ENCODE results near the gene DGKB.

DGKB gene

DNA sequence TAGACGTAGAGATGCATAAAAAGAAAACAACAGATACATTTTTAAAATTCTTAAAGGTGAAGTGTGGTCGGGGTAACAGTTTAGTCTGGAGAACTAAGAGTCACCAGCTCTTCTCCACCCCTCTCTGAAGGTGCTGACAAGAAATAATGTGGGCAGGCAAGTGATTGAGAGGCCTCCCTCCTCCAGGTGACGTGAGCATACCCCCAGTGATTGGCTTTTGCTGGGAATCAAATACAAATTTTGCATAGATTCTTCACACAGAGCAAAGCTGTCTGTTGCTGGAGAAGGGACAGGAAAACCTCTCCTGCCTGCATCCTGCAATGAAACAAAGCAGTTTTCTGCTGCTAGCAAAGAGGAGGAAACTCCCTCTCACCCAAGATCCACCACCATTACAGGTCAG is 115.0 kb downstream of the DGKB start:
- DNase-seq (ENCODE audit: low read depth), result no peak
- H3K4me3 ChIP-seq (ENCODE audit: low read depth, low read length), result no peak overlapping the region
- in situ Hi-C loops (cut with HindIII; ENCODE audit: low sequenced_read_pairs), result no loop called here
- TF ChIP-seq, protein P1, sequence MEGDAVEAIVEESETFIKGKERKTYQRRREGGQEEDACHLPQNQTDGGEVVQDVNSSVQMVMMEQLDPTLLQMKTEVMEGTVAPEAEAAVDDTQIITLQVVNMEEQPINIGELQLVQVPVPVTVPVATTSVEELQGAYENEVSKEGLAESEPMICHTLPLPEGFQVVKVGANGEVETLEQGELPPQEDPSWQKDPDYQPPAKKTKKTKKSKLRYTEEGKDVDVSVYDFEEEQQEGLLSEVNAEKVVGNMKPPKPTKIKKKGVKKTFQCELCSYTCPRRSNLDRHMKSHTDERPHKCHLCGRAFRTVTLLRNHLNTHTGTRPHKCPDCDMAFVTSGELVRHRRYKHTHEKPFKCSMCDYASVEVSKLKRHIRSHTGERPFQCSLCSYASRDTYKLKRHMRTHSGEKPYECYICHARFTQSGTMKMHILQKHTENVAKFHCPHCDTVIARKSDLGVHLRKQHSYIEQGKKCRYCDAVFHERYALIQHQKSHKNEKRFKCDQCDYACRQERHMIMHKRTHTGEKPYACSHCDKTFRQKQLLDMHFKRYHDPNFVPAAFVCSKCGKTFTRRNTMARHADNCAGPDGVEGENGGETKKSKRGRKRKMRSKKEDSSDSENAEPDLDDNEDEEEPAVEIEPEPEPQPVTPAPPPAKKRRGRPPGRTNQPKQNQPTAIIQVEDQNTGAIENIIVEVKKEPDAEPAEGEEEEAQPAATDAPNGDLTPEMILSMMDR (IDR thresholded peaks at IDR 0.05; ENCODE audit: low read depth, low read length, missing control alignments), result no peak

DNA sequence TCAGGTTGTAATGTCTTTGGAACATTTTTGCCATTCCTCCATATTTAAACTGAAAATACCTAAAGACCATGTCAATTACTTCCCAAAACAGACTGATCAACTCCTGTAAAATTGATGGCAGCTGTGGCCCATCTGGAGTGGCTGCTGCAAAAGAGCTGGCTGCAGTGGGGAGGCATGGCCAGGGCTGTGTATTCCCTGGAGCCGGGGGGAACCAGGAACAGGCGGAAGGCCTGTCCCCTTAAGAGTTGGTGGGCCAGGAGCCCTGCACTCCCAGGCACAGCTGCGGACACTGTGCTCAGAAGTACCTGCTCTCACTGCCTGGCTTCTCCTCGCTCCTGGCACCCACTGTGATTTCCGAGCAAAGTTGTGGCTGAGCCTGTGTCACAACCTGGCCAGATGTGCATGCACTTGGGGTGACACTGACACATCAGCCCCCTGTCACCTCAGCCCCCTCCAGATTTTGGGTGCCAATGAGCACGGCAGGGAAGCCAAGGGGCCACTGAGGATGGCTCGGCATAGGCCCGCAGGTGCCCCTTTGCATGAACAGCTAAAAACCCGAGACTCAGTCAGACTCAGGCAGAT is 116.1 kb downstream of the DGKB start:
- DNase-seq (ENCODE audit: low read depth), result no peak
- TF ChIP-seq, protein P1 (IDR thresholded peaks at IDR 0.05; ENCODE audit: low read depth, low read length, missing control alignments), result no peak
- no peak overlapping the region for H3K4me3 ChIP-seq (ENCODE audit: low read depth, low read length)
- in situ Hi-C loops (cut with HindIII; ENCODE audit: low sequenced_read_pairs), result no loop called here

DNA sequence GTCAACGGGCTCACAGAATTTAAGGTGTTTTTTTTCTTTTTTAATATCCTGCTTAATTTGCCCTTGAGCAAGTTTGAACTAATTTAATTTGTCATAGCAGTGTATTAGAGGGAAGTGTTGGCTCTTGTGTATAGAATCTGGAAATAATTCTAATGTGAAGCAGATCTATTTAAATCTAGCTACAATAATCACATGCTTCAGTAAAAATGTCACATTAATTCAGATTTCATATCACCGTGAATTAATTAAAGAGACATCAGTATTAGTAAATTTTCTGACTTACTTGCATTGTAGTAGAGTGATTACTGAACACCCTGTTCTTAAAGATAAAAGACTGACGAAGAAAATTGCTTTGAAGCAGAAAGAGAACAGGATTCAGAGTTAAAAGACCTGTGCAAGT is 124.7 kb downstream of the DGKB start:
- no peak for DNase-seq (ENCODE audit: low read depth)
- TF ChIP-seq, protein P1 (IDR thresholded peaks at IDR 0.05; ENCODE audit: low read depth, low read length, missing control alignments), result no peak
- H3K4me3 ChIP-seq (ENCODE audit: low read depth, low read length), result no peak overlapping the region
- in situ Hi-C loops (cut with HindIII; ENCODE audit: low sequenced_read_pairs), result no loop called here

DNA sequence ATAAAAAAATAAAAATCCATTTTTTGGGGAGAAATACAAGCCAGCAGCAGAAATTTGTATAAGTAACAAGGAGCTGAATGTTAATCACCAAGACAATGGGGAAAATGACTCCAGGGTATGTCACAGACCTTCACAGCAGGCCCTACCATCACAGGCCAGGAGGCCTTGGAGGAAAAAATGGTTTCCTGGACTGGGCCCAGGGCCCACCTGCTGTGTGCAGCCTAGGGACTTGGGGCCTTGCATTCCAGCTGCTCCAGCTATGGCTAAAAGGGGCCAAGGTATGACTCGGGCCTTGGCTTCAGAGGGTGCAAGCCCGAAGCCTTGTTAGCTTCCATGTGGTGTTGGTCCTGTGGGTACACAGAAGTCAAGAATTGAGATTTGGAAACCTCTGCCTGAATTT is 126.3 kb downstream of the DGKB start:
- in situ Hi-C loops (cut with HindIII; ENCODE audit: low sequenced_read_pairs), result no loop called here
- no peak overlapping the region for H3K4me3 ChIP-seq (ENCODE audit: low read depth, low read length)
- TF ChIP-seq, protein P1 (IDR thresholded peaks at IDR 0.05; ENCODE audit: low read depth, low read length, missing control alignments), result no peak
- DNase-seq (ENCODE audit: low read depth), result no peak

DNA sequence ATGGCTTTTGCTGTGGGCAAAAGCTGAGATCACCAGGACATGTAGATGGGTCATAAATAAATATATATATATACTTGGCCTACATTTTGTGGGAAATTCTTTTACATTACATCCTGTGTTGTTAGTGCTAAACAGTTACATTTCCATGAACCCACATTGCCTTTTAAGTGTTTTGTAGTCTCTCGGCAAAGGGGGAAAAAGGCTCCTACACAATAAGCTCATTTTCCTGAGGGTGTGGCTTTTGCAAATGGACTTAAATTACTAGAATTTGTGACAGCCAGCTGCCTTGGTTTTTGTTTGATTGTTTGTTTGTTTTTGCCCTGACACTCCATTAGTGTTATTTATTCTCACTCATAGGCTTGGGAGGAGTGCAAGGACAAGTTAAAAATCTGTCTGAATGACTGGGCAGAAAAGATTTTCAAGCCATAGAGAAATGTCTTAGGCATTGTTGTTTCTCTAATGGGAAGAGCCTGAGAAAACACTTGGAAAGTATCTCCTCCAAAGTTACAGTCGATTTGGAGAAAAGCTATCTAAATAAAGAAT is 128.8 kb downstream of the DGKB start:
- TF ChIP-seq, protein P1 (IDR thresholded peaks at IDR 0.05; ENCODE audit: low read depth, low read length, missing control alignments), result no peak
- in situ Hi-C loops (cut with HindIII; ENCODE audit: low sequenced_read_pairs), result no loop called here
- no peak for DNase-seq (ENCODE audit: low read depth)

DNA sequence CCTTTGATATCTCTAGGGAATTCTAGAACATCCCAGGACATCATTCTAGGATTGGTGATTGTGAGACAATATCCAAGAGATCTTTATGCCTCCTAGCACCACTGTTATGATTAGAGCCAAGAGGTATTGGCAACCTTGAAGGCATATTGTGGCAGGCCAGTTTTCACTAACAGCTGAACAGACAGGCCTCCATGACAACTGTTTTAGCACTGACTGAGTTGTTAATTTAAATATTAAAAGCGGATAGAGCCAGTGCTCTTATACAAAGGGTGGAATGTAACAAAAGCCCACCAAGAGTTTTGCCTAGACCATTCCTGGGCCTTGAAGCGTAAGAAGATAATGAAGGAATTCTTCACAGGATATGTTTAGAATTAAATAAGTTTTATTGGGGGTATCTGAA is 131.9 kb downstream of the DGKB start:
- DNase-seq (ENCODE audit: low read depth), result no peak
- in situ Hi-C loops (cut with HindIII; ENCODE audit: low sequenced_read_pairs), result no loop called here
- TF ChIP-seq, protein P1 (IDR thresholded peaks at IDR 0.05; ENCODE audit: low read depth, low read length, missing control alignments), result no peak
- no peak overlapping the region for H3K4me3 ChIP-seq (ENCODE audit: low read depth, low read length)

More for the DNA sequence above, 128.8 kb downstream of the DGKB start:
- no peak overlapping the region for H3K4me3 ChIP-seq (ENCODE audit: low read depth, low read length)
